Skeletal muscle satellite cell (primary cell): ENCODE measurements around the gene RECK.
"Not testable (repeated sequence)": the region's sequence is repeated elsewhere in the genome, so short reads cannot be mapped to it uniquely, and the experiment has no call there.

Experiments used
- H3K27me3 ChIP-seq: 2 replicates; pipeline ENCODE4 v1.7.0; 2013; ENCODE audit warnings: low read length; ENCODE audit not compliant: control insufficient read depth, insufficient read depth
- H3K36me3 ChIP-seq: 2 replicates; pipeline ENCODE4 v1.7.0; 2013; ENCODE audit warnings: mild to moderate bottlenecking, control low read depth, low read length; ENCODE audit not compliant: insufficient read depth
- H3K4me1 ChIP-seq: 2 replicates; pipeline ENCODE4 v1.7.0; 2013; ENCODE audit warnings: low read length; ENCODE audit not compliant: control insufficient read depth, insufficient read depth
- H3K4me2 ChIP-seq: 2 replicates; pipeline ENCODE4 v1.7.0; 2013; ENCODE audit warnings: mild to moderate bottlenecking, low read length
- H3K4me3 ChIP-seq: 2 replicates; pipeline ENCODE4 v1.7.0; 2013; ENCODE audit warnings: low read length
- H3K9ac ChIP-seq: 2 replicates; pipeline ENCODE4 v1.7.0; 2013; ENCODE audit warnings: mild to moderate bottlenecking, low read depth, low read length, moderate library complexity
- H3K9me3 ChIP-seq: replicated peaks from 2 replicates; pipeline ENCODE4 v1.7.0; 2013; ENCODE audit warnings: mild to moderate bottlenecking, control low read depth, low read length

RECK gene

DNA sequence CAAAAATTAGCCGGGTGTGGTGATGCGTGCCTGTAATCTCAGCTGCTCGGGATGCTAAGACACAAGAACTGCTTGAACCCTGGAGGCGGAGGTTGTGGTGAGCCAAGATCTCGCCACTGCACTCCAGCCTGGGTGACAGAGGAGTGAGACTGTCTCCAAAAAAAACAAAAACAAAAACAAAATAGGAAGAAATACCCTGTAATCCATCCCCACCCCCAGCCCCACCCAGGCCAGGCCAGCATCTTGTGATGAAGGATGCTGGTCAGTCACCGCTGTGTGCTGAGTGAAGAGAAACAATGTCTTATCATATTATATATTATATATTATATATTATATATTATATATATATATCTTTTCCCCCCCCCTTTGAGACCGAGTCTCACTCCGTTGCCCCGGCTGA, 117.0 kb downstream of the RECK start:
- no peaks in the 10 kb centered on the region for H3K27me3 ChIP-seq
- H3K9ac ChIP-seq = peak overlapping the region; percentile 77
- peaks cover 70% of the 10 kb centered on the region for H3K4me1 ChIP-seq
- peaks cover 18% of the 10 kb centered on the region for H3K36me3 ChIP-seq
- H3K9me3 ChIP-seq = no peaks in the 10 kb centered on the region
- peak overlapping the region; percentile 56 for H3K4me2 ChIP-seq
- H3K4me3 ChIP-seq = no peak overlapping the region

DNA sequence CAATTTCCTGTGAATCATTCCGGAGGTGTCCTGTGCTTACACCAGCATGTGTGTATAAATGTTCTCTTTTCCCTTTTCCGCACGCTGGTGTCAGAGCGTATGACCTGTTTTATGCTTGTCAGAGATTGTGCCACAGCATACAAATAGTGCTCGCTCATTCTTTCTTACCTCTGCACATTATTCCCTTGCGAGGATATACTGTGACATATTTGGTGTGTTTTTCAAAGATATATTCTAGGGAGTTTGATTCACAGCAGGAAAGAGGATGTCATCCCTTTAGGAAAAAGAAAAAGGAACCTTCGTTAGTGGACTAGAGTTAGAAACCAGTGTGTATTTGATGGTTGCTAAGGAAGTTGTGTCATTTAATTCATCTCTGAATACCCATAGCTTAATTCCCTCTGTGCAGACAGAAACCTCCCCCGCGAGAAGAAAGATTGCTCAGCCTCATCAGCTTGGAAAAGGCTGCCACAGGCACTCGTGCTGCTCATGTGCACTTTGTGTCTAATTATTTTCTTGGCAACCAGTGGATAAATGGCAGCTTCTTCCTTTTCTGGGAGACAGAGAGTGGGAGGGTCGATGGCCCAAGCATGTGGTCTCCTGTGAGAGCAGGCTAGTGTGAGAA, 117.7 kb downstream of the RECK start:
- Histone ChIP-seq H3K27me3 (no peaks in the 10 kb centered on the region), H3K9me3 (no peaks in the 10 kb centered on the region), H3K36me3 (peaks cover 18% of the 10 kb centered on the region), H3K4me3 (peak overlapping the region; percentile 28), H3K4me2 (peak overlapping the region; percentile 56), H3K4me1 (peaks cover 67% of the 10 kb centered on the region), H3K9ac (peak overlapping the region; percentile 77)

DNA sequence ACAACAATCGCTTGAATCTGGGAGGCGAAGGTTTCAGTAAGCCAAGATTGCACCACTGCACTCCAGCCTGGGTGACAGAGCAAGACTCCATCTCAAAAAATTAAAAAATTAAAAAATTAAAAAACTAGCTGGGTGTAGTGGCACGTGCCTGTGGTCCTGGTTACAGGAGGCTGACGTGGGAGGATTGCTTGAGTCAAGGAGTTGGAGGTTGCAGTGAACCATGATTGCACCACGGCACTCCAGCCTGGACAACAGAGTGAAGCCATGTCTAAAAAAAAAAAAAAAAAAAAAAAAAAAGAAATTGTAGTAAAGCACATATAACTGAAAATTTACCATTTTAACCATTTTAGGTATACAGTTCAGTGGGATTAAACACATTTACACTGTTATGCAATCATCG, 119.4 kb downstream of the RECK start:
- peaks cover 12% of the 10 kb centered on the region for H3K36me3 ChIP-seq
- H3K9me3 ChIP-seq = no peaks in the 10 kb centered on the region
- peaks cover 65% of the 10 kb centered on the region for H3K4me1 ChIP-seq
- no peak overlapping the region for H3K4me3 ChIP-seq
- H3K9ac ChIP-seq = no peak overlapping the region
- H3K4me2 ChIP-seq = no peak overlapping the region
- H3K27me3 ChIP-seq = no peaks in the 10 kb centered on the region

DNA sequence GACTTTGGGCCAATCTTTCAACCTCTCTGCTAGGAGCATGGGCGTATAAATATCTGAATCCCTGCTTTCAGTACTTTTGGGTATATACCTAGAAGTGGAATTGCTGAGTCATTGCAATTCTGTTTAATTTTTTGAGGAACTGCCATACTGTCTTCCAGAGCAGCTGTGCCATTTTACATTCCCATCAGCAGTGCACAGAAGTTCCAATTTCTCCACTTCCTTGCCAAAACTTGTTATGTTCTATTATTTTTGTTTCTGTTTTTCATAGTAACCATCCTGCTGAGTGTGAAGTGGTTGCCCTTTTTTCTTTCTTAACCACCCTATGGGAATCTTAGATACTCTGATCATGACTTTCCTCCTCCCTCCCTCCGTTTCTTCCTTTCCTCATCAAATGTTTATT, 121.4 kb downstream of the RECK start:
- peaks cover 16% of the 10 kb centered on the region for H3K36me3 ChIP-seq
- H3K9ac ChIP-seq = no peak overlapping the region
- H3K4me3 ChIP-seq = no peak overlapping the region
- H3K9me3 ChIP-seq = no peaks in the 10 kb centered on the region
- H3K4me2 ChIP-seq = no peak overlapping the region
- no peaks in the 10 kb centered on the region for H3K27me3 ChIP-seq
- H3K4me1 ChIP-seq = peaks cover 69% of the 10 kb centered on the region

DNA sequence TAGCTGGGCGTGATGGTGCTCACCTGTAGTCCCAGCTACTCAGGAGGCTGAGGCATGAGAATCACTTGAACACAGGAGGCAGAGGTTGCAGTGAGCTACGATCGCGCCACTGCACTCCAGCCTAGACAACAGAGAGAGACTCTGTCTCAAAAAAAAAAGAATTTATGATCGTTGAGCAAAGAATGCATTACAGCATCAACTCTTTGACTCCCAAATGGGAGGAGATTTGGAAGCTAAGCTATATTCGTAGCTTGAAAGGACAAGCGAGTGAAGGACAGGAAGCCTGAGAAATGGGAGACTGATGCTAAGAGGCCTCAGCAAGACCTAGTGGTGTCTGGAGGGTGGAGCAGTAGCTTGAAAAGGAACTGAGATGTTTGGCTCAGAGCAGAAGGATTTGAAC, 122.2 kb downstream of the RECK start:
- Histone ChIP-seq H3K36me3 (peaks cover 12% of the 10 kb centered on the region), H3K4me1 (peaks cover 69% of the 10 kb centered on the region), H3K9me3 (no peaks in the 10 kb centered on the region), H3K27me3 (no peaks in the 10 kb centered on the region), H3K9ac (no peak overlapping the region), H3K4me2 (no peak overlapping the region), H3K4me3 (no peak overlapping the region)

DNA sequence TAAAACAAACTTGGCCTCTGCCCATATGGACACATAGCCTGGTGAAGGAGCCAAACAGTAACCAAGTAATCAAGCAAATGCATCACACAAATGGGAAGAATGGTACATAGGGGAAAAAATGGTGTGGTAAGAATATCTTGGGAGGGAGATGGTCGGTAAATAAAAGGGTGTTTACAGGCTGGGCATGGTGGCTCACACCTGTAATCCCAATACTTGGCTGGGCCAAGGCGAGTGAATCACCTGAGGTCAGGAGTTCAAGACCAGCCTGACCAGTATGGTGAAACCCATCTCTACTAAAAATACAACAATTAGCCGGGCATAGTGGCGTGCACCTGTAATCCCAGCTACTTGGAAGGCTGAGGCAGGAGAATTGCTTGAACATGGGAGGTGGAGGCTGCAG, 122.8 kb downstream of the RECK start:
- H3K9ac ChIP-seq, H3K4me3 ChIP-seq, H3K4me2 ChIP-seq, H3K27me3 ChIP-seq, H3K9me3 ChIP-seq: not testable (repeated sequence)
- Histone ChIP-seq H3K36me3 (peaks cover 12% of the 10 kb centered on the region), H3K4me1 (peaks cover 69% of the 10 kb centered on the region)

DNA sequence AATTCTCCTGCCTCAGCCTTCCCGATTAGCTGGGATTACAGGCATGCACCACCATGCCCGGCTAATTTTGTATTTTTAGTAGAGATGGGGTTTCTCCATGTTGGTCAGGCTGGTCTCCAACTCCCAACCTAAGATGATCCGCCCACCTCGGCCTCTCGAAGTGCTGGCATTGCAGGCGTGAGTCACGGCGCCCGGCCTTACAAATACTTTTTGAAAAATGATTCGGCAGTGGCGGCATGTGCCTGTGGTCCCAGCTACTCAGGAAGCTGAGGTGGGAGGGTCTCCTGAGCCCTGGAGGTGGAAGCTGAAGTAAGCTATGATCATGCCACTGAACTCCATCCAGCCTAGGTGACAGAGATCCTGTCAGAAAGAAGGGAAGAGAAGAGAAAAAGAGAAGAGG, 123.4 kb downstream of the RECK start:
- H3K27me3 ChIP-seq = not testable (repeated sequence)
- peaks cover 12% of the 10 kb centered on the region for H3K36me3 ChIP-seq
- peaks cover 69% of the 10 kb centered on the region for H3K4me1 ChIP-seq

DNA sequence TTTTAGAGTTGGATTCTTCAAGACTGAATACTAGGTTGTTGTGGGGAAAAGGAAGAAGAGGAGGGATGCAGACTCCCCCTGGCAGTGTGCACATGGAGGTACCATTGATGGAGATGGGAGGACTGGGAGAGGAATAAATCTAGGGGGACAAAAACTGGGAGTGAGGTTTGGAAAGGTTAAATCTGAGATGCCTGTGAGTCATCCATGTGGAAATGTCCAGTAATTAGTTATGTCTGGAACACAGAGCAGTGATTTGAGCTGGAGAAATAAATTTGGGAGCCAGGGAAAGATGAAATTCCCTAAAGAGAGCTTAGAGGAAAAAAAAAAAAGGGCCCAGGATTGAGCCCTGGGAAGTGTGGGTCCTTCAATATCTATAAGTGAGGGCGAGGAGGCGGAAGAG, 124.5 kb downstream of the RECK start:
- Histone ChIP-seq H3K9ac (peak overlapping the region; percentile 17), H3K9me3 (no peaks in the 10 kb centered on the region), H3K27me3 (no peaks in the 10 kb centered on the region), H3K36me3 (peaks cover 12% of the 10 kb centered on the region), H3K4me1 (peaks cover 77% of the 10 kb centered on the region), H3K4me2 (peak overlapping the region; percentile 16), H3K4me3 (no peak overlapping the region)

More for the DNA sequence above, 123.4 kb downstream of the RECK start:
- H3K4me2 ChIP-seq, H3K9me3 ChIP-seq, H3K4me3 ChIP-seq: not testable (repeated sequence)
- peak overlapping the region; percentile 12 for H3K9ac ChIP-seq

DNA sequence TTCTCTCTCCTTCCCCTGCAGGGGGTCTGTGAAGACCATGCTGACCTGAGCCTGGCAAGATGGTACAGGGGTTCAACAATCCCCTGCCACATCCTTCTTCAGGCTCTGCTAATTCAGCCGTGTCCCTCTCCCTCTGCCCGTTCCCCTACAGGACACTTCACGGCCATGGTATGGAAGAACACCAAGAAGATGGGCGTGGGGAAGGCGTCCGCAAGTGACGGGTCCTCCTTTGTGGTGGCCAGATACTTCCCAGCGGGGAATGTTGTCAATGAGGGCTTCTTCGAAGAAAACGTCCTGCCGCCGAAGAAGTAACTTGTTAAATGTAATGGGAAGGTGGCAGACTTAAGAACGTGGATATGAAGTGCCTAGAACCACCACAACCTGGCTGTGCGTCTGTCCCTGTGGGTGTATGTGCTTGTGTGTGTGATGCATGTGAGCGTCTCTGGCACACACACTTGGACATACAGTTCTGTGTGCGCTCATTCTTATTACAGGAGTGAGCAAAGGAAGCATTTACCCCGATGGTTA, 125.6 kb downstream of the RECK start:
- H3K27me3 ChIP-seq = no peaks in the 10 kb centered on the region
- no peak overlapping the region for H3K4me2 ChIP-seq
- H3K36me3 ChIP-seq = peaks cover 7% of the 10 kb centered on the region
- no peak overlapping the region for H3K4me3 ChIP-seq
- H3K9me3 ChIP-seq = no peaks in the 10 kb centered on the region
- H3K4me1 ChIP-seq = peaks cover 79% of the 10 kb centered on the region
- H3K9ac ChIP-seq = peak overlapping the region; percentile 71

DNA sequence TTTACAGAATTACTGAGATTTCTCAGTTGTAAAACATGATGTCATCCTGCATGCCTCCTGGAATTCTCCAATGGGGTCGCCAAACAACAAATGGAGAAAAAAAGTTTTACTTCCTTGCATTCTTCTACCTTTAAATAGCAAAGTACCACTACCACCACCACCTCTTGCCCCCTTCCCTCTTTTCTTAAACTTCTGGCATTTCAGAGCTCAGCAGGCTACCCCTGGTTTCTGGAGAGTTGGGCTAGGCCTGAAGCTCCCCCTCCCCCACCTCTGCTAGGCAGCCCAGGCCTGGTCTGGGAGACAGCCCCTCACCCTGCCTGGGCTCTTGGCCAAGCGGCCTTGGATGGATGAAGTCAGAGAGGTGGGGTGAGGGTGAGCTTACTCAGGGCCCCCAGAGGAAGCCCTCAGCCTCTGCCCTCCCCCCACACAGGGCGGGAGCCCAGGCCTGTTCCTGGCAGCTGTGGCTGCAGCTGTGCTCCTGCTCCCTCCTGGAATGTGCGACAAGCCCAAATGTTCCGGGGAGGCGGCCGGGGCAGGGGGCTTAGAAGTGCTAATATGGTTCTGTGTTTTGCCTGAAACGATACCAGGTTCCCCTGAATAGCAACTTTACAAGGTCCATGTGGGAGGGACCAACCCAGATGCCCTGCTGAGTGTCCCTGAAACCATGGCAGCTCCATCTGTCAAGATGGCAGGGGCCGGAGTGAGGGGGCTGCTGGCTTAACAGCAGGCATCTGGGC, 126.5 kb downstream of the RECK start:
- Histone ChIP-seq H3K9ac (peak overlapping the region; percentile 71), H3K4me1 (peaks cover 75% of the 10 kb centered on the region), H3K4me3 (peak overlapping the region; percentile 18), H3K9me3 (no peaks in the 10 kb centered on the region), H3K27me3 (no peaks in the 10 kb centered on the region), H3K36me3 (peaks cover 7% of the 10 kb centered on the region), H3K4me2 (peak overlapping the region; percentile 49)

DNA sequence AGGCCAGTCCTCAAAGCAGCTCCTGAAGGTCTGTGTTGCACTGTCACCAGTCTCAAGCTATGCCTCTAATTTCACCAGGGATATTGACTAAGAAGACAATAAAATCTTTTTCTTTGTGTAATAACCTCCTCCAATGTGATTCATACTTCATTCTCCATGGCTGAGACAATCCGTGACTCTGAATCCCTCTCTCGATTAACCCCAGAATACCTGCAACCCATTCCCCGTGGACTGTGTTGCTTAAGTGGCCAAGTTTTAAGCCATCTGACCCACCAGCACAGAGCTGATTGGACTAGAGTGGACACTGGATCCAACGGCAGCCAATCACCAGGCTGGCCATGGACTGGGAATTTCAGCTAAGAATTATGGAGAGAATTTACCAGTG, 127.1 kb downstream of the RECK start:
- no peaks in the 10 kb centered on the region for H3K9me3 ChIP-seq
- peak overlapping the region; percentile 18 for H3K4me3 ChIP-seq
- H3K4me2 ChIP-seq = peak overlapping the region; percentile 49
- peaks cover 69% of the 10 kb centered on the region for H3K4me1 ChIP-seq
- peaks cover 4% of the 10 kb centered on the region for H3K36me3 ChIP-seq
- no peaks in the 10 kb centered on the region for H3K27me3 ChIP-seq
- H3K9ac ChIP-seq = peak overlapping the region; percentile 71

DNA sequence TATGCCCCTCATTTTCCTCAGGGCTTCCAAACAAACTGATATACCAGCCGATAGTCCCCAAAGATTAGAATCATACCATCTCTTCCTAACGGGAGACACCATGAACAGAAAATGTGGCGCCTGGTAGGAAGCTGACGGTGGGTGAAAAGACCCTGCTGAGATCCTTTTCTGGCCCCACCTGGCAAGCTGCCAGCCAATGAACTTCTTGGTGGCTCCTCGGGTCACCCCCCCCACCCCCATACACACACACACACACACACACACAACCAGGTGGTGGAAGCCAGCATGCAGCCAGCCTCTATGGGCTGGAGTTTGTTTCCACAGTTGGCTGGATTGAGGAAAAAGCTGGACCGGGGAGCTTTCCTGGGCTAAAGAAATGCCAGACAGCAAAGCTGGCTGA, 127.7 kb downstream of the RECK start:
- Histone ChIP-seq H3K4me2 (no peak overlapping the region), H3K9me3 (no peaks in the 10 kb centered on the region), H3K27me3 (no peaks in the 10 kb centered on the region), H3K9ac (peak overlapping the region; percentile 25), H3K4me1 (peaks cover 65% of the 10 kb centered on the region), H3K4me3 (no peak overlapping the region), H3K36me3 (peaks cover 4% of the 10 kb centered on the region)
